K562 (cell line): ENCODE measurements around the gene PDE4A. TPM values are rescaled to one million over a fixed set of nuclear protein-coding genes. Genes with fewer than 3 reads are reported as not detected.

ENCODE experiments used
- ADNP ChIP-seq: fragments of 200-800 bp; sonication (Bioruptor generic); IDR thresholded peaks from 2 replicates; pipeline ENCODE4 v1.6.1; 2016; ENCODE audit warnings: missing genetic modification characterization, missing compliant biosample characterization
- BCOR ChIP-seq: fragments of 450-650 bp; IDR thresholded peaks from 2 replicates; pipeline ENCODE4 v1.6.1; 2016
- BDP1 ChIP-seq: IDR thresholded peaks from 3 replicates; pipeline ENCODE4 v1.6.1; 2011; ENCODE audit not compliant: insufficient read length, insufficient read depth
- CHD4 ChIP-seq: fragments of 200-600 bp; sonication (generic); IDR thresholded peaks from 3 replicates; pipeline ENCODE4 v1.6.1; 2012; ENCODE audit warnings: low read depth, mild to moderate bottlenecking, mixed read lengths, low read length, inconsistent platforms; ENCODE audit not compliant: insufficient read depth, insufficient replicate concordance, poor library complexity, severe bottlenecking
- GATAD2A ChIP-seq: fragments of 450-650 bp; IDR thresholded peaks from 2 replicates; pipeline ENCODE4 v1.6.1; 2017
- HDAC2 ChIP-seq: fragments of 450-650 bp; IDR thresholded peaks from 2 replicates; pipeline ENCODE4 v1.6.1; 2016; ENCODE audit warnings: mild to moderate bottlenecking
- IRF9 ChIP-seq: fragments of 450-650 bp; IDR thresholded peaks from 2 replicates; pipeline ENCODE4 v1.6.1; 2016; ENCODE audit warnings: missing biosample characterization, missing genetic modification characterization
- KDM1A ChIP-seq, 2 experiments: fragments of 450-650 bp; IDR thresholded peaks; 2 replicates each; pipeline ENCODE4 v1.6.1; 2016; ENCODE audit warnings: mild to moderate bottlenecking in 2 of 2
- SMAD2 ChIP-seq: fragments of 150-350 bp; IDR thresholded peaks from 2 replicates; pipeline ENCODE4 v1.6.1; 2014; ENCODE audit warnings: low read depth, mild to moderate bottlenecking, low read length
- SMARCA5 ChIP-seq: fragments of 450-650 bp; IDR thresholded peaks from 2 replicates; pipeline ENCODE4 v1.6.1; 2016
- ZBTB7A ChIP-seq: IDR thresholded peaks from 2 replicates; pipeline ENCODE4 v1.6.1; 2011; ENCODE audit warnings: low read depth, mild to moderate bottlenecking, low read length, moderate library complexity, borderline replicate concordance; ENCODE audit not compliant: control insufficient read depth
- ZNF232 ChIP-seq: sonication (generic); formaldehyde crosslinking; IDR thresholded peaks from 2 replicates; pipeline ENCODE4 v1.8.0; 2022; ENCODE audit warnings: mild to moderate bottlenecking, missing genetic modification reagents
- polyA plus RNA-seq, 8 experiments: library from polyadenylated mRNA; depleted of rRNA in 4 of 8; stranded (reverse) in 5 of 8; unstranded in 3 of 8; fragments of >200 nt; fragmentation: Nextera tagmentation in 2 of 8; fragmentation: Illumina TruSeq in 1 of 8; extraction: Ambion mirVana in 2 of 8; extraction: Trizol in 1 of 8; gene quantifications; 2 replicates each; pipeline versions ENCODE4 v1.2.1 to v1.2.3, GENCODE V29; 2011 to 2014; ENCODE audit warnings: inconsistent platforms in 1 of 8, missing spikeins in 1 of 8
- total RNA-seq, 7 experiments: library from RNA; depleted of rRNA in 6 of 7; stranded (reverse); fragments of >200 nt in 6 of 7; fragmentation: Illumina TruSeq in 2 of 7; extraction: Trizol in 2 of 7; gene quantifications; 2 replicates each; pipeline versions ENCODE4 v1.2.1 to v1.2.3, GENCODE V29; 2011 to 2021; ENCODE audit warnings: low replicate concordance in 1 of 7

Gene PDE4A
- total and polyA plus RNA-seq, 9 of the 15 experiments (the other 6 are each of a cell fraction or from before 2014, with no cell fraction given), result 0.66 to 26.9 (median 4.6) TPM

DNA sequence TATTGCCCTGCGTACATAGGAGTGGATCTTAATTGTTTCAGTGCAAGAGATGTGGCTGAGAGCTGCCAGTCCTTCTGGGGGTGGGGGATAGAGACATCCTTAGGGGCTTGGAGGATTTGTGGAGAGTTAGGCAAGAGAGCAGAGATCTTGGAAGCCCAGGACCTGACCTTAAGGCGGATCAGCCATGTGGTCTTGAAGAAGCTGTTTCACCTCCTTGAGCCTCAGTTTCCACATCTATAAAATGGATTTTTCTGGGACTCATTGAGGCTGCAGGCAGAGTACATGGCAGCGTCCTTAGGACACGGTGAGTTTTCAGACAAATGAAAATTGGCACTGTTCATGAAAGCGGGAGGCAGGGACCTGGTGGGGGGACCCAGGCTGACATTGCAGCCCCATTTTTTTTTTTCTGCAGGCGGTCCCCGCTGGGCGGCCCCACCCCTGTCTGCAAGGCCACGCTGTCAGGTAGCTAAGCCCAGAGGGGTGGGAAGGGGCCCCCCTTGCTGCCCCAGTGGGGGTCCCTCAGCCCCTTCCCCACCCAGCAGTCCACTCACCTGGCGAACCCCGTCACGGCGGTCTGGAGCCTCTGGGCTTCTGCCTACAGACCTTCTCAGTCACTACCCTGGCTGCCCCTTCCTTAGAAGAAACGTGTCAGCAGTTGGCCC is 30.0 kb downstream of the PDE4A start (continued):
- TF ChIP-seq CHD4 (no peak), HDAC2 (peak; percentile 35; the same call in 1 of the 2 replicates), BCOR (peak; percentile 84), ADNP (tag) (peak; percentile 63; the same call in 1 of the 2 replicates), ZNF232 (CRISPR knock-in tag) (no peak), GATAD2A (no peak), ZBTB7A (0 out of 2 replicates have a peak, but pooled peaks have one; percentile 58), SMAD2 (no peak), KDM1A (IDR thresholded peaks at IDR 0.05) (peak; percentile 17 to 61; a peak in 2 of 4 replicates), IRF9 (tag) (no peak), SMARCA5 (0 out of 2 replicates have a peak, but pooled peaks have one; percentile 40), BDP1 (no peak)
